ENCODE measurements around the gene LGALS3.
A peak's percentile ranks its signal among the peaks of the same experiment; 100 is the strongest.

Gene LGALS3

GRCh38 chr14:55191203-55192053, 62.4 kb downstream of the LGALS3 start, which contains the start of gene DLGAP5:
DLGAP5 (minus strand) TSS chr14:55191585; CDS start chr14:55189179, 2,406 bp downstream.
- DNase-seq (ENCODE audit: low read depth) = peak; percentile 51

- no peak for DNase-seq (ENCODE audit: low read depth)
Measured at GRCh38 chr14:55192054-55192621, 63.1 kb downstream of the LGALS3 start.

- DNase-seq (ENCODE audit: low read depth) = no peak
Measured at GRCh38 chr14:55194656-55195355, 65.8 kb downstream of the LGALS3 start.

Measured in stimulated activated CD8-positive, alpha-beta memory T cell treated with anti-CD3 and anti-CD28 coated beads, Interleukin-15, amount 100 ng/mL, for 24 hours (primary cell).